GM18526 (cell line): ENCODE measurements around the gene NUP62CL.

Experiments
- POLR2A ChIP-seq: IDR thresholded peaks from 3 replicates; pipeline ENCODE4 v1.6.1; 2011; ENCODE audit not compliant: insufficient read length; ENCODE audit errors: extremely low read depth

NUP62CL gene, protein sequence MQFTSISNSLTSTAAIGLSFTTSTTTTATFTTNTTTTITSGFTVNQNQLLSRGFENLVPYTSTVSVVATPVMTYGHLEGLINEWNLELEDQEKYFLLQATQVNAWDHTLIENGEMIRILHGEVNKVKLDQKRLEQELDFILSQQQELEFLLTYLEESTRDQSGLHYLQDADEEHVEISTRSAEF

DNA sequence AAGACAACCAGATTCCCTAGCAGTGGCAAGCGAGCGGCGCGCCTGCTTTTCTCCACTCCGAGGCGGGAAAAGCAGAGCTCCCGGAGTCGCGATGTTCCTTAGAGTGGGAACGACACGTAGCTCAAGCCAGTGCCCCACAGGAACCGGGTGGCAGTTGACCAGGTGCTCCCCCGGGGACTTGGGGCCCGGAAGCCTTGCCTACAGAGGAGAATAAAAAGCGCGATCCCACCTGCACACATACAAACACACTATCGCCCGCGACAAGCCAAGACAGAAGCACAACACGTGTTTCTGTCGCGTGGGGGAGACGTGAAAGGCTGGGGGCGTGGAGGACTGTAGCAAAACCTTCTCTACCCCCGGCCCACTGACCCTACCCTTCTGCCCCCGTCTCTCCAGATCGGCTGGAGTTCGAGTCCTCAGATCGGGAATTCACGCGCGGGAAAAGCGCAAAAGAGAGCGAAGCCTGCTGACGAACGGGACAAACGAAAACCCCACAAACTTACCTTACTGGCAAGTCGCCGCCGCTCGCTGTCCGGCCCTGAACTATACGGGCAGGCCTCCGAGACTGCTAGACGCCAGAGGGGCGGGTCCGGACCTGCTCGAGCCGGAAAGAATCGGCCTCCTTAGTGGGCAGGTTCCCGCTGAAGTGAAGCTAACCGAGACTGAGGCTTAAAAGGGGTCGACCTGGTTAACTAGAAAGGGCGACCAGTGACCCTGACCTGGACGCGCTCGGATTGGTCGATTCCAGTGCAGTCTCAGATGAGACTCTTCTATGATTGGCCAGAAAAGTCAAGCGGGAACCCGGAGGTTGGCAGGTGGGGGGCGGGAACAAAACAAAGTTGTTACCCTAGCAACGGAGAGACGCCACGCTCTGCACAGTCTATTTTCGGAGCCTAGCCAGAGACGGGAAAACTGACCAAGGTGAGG is at the start of gene NUP62CL, which contains the start of gene DNAAF6:
TSS of gene NUP62CL (minus strand) at position 664 of the 927 bp plus-strand sequence. CDS start 31,287 bp downstream, outside the sequence.
TSS of gene DNAAF6 (plus strand) at position 842 of the 927 bp plus-strand sequence. CDS start 6,265 bp downstream, outside the sequence.
- TF ChIP-seq POLR2A, result no peak

DNA sequence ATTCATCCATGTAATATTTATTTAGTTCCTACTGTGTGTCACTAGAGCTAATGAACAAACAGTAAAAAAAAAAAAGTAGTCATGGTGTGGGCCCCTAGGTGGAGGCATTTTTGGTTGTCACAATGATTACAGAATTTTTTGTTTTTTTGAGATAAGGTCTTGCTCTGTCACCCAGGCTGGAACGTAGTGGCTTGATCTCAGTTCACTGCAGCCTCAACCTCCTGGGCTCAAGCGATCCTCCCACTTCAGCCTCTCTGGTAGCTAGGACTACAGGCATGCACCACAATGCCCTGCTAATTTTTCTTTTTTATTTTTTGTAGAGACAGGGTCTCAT is 22.2 kb upstream of the NUP62CL start:
- no peak for TF ChIP-seq POLR2A

DNA sequence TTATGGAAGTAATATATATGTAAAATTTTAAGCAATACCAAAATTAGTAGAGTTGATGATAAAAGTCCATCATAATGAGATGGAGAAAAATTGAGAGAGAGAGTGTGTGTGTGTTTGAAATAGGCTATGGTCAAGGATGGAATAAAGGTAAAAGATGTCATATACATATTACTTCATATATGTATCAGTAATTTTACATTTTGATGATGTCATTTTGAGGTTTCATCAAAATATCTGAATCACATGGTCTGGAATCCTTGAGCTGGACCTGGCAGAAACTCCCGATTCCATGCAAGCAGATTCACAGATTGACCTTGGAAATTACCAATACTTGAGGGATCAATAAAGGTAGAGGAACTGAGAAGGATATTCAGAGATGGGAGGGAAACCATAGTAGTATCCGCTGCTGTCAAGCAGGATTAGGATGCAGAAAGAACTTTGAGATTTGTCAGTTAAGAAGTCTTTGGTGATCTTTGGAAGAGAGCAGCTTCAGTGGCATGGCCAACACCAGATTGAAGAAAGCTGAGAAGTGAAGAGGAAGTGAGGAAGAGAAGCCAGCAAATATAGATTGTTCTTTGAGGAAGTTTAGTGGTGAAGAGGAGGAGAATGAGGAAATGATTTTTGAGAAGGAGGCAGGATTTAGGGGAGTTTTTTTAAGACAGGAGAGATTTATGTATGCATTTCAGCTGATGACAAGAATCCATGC is 21.7 kb upstream of the NUP62CL start:
- no peak for TF ChIP-seq POLR2A

DNA sequence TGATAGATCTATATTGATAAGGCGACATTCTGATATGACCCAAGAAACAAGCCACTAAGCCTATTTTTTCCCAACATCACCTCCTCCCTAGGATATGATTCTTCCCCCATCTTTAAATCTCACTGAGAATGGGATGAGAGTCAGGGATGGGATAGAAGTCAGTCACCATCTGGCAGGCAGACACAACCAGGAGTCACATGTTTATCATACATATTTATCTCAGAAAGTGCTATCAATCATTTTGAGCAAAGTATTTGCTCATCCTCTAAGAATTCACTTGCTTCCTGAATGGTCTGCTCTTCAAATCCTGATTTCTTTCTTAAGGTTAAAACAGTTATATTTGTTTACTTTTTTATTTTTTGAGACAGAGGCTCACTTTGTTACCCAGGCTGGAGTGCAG is 20.5 kb upstream of the NUP62CL start:
- no peak for TF ChIP-seq POLR2A

DNA sequence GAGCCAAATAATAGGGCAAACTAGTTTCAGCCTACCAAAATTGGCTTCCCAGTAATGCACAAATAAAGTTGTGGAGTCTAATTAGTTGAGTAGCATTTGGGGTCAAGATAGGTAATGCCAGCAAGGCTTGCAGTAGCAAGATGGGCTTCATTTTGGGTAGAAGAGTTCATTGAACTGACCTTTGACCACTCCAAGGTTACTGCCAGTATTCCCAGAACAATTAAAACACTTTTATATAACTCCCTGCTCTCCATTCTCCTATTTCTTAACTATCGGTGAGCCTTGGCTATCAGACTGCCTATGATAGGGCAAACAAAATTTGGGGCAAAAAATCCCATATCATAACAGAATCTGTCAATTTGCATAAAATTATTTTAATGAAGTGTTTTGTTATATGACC is 7.2 kb upstream of the NUP62CL start:
- no peak for TF ChIP-seq POLR2A

DNA sequence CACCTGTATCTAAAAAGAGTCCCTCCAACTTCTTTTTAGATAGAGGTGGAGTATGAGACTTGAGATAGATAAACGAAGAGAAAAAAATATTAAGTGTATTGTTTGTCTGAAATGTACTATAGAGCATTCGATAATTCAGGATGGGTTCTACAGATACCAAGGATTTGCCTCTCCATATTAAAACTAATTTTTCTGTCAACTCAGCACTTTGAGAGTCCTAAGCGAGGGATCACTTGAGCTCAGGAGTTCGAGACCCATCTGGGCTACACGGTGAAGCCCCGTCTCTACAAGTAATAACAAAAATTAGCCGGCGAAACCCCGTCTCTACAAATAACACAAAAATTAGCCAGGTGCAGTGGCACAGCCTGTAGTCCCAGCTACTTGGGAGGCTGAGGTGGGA is 1.7 kb upstream of the NUP62CL start:
- TF ChIP-seq POLR2A, result no peak

DNA sequence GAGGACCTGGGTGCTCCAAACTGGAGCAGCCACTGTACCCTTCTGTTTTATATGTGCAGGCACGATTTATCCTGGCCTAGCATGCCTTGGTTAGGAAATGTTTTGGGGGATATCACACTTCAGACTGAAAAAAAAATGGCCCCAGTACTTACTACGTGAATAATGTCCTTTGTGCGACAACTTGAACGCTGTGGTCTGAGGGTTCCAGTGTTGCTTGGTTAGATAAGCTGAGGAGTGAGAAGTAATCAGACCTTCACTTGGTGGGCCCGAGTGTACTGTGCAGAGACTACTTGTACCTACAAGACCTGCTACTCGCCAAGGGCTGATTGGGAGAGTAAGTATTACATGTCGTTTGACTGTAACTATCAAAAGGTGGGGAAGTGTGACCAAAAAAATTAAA is 856 bp upstream of the NUP62CL start:
- TF ChIP-seq POLR2A, result no peak

DNA sequence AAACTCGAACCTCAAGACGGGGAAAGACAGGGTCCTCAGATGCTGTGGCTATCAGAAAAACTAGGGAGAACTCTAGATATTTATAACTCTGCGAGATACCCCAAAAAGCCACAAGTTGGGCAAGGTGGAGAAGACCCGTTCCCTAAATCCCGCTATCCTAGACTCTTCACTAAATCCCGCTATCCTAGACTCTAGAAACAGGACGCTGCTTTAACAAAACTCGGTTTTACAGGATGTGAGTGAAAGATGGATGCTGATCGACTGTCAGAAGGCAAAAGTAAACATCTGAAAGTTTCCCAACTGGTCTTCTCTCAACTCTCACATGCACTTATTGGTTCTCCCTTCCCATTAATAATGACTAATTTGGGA is 448 bp upstream of the NUP62CL start:
- no peak for TF ChIP-seq POLR2A

DNA sequence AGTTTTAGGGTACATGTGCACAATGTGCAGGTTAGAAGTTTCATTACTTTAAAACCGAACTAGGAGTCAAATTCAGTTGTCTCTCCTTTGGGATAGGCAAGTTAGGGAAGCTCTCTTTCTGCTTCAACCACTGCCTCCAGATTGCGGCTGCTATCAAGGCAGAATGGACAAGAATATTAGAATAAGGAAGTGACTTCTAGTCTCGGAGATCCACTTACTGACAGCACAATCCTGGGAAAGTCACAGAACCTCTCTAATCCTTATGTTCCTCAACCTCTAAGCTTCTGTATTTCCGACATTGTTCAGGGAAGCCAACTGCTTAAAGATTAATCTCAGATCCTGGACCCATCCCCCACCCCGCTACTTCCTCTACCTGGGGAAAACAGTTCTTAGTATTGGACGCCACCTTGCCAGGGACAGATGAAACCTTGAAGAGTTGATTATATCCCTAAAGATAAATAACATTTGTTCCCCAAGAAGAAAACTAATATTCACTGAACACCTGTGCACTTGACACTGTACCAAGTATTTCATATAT is 2.1 kb downstream of the NUP62CL start:
- TF ChIP-seq POLR2A, result no peak

DNA sequence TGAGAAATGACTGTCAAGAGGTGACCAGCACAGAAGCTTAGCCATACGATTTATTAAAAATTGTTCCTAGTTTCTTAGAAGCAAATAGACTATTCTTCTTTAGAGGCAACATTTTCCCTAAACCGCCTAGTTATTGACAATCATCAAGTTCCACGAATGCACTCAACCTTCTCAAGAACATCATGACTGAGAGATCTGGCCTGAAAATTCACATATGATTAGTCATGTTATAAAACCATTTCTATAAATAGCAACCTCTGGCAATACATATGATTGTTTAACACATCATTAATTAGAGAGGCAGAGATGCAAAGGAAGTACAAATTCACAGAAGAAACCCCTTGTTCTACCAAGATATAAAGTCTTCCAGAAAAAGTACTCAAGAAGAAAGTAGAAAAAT is 6.7 kb downstream of the NUP62CL start:
- TF ChIP-seq POLR2A, result no peak

DNA sequence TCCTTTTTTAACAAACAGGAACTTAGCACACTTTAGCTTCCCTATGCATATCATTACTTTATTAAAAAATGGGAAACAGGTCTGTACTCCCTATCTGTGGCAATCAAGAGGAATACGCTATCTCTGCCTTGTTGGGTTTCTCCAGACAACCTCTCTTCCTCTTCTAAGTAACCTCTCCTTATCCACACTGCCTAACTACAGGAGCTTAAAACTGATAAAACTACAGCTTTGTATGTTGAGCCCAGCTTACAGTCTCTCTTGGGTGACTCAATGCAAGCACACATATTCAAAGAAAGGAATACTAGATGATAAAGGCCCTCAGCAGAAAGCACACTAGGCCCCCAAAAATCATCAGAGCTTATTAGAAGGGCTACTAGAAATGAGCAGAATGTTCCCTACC is 8.9 kb downstream of the NUP62CL start:
- TF ChIP-seq POLR2A, result no peak

DNA sequence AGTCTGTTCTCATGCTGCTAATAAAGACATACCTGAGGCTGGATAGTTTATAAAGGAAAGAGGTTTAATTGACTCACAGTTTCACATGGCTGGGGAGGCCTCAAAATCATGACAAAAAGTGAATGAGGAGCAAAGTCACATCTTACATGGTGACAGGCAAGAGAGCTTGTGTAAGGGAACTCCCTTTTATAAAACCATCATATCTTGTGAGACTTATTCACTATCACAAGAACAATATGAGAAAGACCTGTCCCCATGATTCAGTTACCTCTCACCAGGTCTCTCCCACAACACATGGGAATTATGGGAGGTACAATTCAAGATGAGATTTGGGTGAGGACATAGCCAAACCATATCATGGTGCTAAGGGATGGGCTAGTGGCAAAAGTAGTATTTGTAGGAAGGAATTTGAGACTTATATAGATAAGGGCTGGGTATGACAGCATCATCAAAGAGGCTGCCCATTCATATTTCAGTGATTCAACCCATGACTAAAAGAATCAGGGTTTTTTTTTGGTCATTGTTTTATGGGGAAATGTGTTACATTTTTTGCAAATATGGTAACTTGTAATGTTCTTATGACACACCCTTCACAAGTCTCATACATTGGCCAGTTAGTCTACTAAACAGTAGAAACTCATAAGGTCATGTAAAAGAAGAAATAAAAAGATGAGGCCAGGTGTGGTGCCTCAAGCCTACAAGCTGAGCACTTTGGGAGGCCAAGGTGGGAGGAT is 34.7 kb downstream of the NUP62CL start:
- no peak for TF ChIP-seq POLR2A

DNA sequence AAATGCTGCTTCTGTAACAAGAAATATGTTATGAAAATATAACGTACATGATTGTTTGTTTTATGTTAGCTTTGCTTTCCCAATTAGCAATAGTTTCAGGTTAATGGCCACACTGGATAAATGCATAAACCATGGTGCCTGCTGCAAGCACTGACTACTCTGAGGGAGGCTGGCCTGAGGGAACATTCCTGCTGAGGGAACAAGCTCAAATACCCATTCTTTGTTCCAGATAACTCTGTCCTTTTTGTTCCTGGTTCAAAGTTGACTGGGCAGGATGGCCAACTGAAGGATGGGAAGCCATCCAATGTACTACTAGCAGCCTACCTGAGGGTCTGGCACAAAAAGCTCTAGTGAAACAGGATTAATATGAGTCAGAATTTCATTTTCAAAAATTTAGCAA is 37.5 kb downstream of the NUP62CL start:
- TF ChIP-seq POLR2A, result no peak

DNA sequence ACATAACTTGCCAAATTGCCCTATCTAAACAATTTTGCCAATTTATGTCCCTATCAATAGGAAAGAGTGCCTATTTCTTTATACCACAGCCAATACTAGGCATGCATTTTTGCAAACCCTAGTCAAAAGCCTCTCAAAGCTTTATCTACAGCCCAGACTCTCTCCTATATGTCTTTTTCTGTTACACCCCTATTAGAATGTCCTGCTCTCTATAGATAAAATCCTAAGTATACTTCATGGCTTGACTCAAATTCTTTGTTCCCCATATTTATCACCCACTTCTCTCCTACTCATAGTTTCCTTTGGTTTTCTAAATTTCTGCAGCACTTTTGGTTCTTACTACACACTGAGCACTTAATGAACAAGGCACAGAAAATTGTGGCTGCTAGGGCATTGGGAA is 38.0 kb downstream of the NUP62CL start:
- no peak for TF ChIP-seq POLR2A
